Mesenteric fat pad (tissue), 1 donor: ENCODE data around the gene IFT80. TPM values are rescaled to one million over a fixed set of nuclear protein-coding genes. Genes with fewer than 3 reads are reported as not detected.

ENCODE experiments used
- DNase-seq: peaks from one replicate; pipeline ENCODE4 v3.0.0-alpha.2; 2020; ENCODE audit warnings: low spot score
- long read RNA-seq: library from polyadenylated mRNA; unstranded; transcript quantifications from one replicate; pipeline ENCODE4 v2.0.0, GENCODE V29; 2020
- total RNA-seq: library from RNA; stranded (reverse); fragmentation: NEBNext Ultra II Directional; extraction: Animal tissue kit (Norgen Biotek cat#: 25700); gene quantifications from one replicate; pipeline ENCODE4 v1.2.1, GENCODE V29; 2021
- donor health status: DM: yes; HTN: yes; CAD: no.

Gene IFT80
- total RNA-seq, result 11.1 TPM
- long read RNA-seq, full-length matches to known transcripts, result 1 of 2 reads
- long read RNA-seq, partial matches to known transcripts, result 0 of 2 reads
- long read RNA-seq, other reads (novel, unspliced or antisense), result 1 of 2 reads

GRCh38 chr3:160399125-160400029, at the start of gene IFT80, which contains the start of gene SMC4:
IFT80 (minus strand) TSS chr3:160399225; CDS start chr3:160384600, 14,625 bp downstream.
SMC4 (plus strand) TSS chr3:160399650; CDS start chr3:160400827, 1,177 bp downstream.
- peak; percentile 98 for DNase-seq

DNA sequence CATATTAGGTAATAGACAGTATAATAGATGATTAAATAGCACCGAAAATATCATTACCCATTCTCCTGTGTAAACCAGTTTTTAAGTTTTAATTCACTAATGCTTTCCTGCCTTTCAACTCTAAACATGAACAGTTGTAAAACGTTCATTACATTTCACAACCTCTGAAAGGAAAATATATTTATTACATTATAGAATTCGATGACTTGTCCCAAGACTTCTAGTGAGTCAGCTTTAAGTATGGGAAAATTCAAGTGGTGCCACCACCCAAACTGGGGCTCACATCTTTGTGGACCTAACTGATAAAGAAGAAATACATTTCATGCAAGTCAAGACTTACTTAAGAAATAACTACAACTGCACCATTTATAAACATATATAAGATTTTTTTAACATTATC, 48.5 kb upstream of the IFT80 start:
- DNase-seq, result no peak

- no peak for DNase-seq
Observed at GRCh38 chr3:160446522-160447056, 47.6 kb upstream of the IFT80 start.

GRCh38 chr3:160445854-160446253, 46.8 kb upstream of the IFT80 start:
- no peak for DNase-seq

DNA sequence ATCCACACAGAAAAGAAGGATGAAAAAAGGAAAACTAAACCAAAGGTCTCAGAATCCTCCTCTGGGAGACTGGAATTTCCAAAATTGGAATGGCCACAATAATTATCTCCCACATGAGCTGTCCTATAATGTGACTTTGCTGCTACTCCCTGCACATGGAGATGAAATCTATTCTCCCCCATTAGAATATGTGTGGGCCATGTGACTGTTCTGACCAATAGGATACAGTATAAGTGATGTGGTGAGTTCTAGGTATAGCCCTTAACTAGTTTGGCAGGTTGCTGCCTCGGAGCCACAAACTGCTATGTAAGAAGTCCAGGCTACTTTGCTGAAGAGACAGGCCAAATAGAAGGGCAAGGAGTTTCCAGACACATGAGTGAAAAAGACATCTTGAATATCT, 45.4 kb upstream of the IFT80 start:
- no peak for DNase-seq

DNA sequence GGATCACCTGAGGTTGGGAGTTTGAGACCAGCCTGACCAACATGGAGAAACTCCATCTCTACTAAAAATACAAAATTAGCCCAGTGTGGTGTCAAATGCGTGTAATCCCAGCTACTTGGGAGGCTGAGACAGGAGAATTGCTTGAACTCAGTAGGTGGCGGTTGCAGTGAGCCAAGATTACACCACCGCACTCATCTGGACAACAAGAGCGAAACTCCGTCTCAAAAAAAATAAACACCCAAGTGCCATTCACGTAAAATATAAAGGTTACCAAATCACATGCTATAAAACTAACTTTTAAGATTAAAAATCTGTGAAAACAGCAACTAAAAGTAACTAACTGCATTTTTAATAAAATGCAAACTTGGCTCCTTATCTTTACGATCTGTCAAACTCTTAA, 41.7 kb upstream of the IFT80 start:
- DNase-seq, result no peak

DNA sequence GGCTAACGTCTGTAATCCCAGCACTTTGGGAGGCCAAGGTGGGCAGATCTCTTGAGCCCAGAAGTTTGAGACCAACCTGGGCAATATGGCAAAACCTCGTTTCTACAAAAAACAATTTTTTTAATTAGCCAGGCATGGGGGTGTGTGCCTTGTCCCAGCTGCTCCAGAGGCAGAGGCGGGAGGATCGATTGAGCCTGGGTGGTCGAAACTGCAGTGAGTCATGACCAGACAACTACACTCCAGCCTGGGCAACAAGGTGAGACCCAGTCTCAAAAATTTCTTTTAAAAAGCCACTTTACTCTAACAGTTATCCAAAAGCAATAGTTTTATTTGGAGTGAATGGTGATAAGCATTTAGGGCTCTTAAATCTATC, 38.0 kb upstream of the IFT80 start:
- DNase-seq, result no peak

DNA sequence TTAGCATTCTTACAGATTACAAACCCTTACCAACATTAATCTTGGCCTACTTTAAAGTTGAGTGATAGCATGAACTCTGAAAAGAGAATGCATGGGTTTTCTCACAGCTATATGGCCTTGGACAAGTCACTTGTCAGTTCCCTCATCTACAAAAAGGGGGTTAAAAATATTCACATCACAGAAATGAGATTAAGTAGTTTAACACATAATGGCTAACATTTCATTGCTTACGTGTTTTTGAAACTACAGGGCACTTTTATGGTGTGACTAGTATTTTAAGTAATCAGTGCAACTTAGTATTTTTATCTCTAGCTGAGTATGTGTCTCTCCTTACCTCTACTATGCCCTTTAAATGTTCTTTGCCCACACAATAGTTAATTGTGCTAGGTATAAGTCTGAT, 36.7 kb upstream of the IFT80 start:
- no peak for DNase-seq

GRCh38 chr3:160435095-160435494, 36.1 kb upstream of the IFT80 start:
- no peak for DNase-seq

DNA sequence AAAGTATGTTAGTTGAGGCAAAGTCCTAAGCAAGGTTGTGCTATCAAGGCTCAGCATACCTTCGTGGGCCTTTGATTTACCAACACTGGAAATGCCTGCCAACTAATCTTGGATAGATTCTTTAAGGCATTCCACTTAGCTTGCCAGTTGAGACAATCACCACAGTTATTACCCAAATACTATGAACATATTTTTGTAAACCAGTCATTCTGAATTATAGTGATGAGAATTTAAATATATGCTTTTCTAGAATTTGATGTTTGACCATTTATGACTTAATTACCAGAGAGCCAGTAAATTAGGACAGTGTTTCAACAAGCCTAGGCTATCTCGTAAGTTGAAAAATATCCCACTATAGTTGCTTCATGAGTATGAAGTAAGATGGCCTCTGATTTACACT, 35.0 kb upstream of the IFT80 start:
- no peak for DNase-seq

- no peak for DNase-seq
Observed at GRCh38 chr3:160427832-160428424, 28.9 kb upstream of the IFT80 start.

DNA sequence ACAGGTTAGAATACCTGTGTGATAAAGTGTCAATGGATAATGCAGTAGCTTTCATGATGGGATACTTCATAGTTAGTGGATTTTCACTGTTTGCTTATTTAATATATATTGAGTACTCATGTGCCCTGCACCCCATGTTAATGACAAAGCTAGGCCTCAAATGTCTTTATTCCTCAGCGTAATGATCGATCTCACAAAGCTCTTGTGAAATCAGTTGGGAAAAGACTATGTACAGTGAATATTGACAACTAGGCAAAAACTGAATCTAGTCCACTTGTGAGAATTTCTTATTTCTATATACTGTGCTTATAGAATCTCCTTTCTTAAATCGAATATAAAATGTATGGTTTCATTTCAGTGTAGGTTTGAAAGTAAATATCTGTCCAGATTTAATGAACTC, 18.3 kb upstream of the IFT80 start:
- no peak for DNase-seq

DNA sequence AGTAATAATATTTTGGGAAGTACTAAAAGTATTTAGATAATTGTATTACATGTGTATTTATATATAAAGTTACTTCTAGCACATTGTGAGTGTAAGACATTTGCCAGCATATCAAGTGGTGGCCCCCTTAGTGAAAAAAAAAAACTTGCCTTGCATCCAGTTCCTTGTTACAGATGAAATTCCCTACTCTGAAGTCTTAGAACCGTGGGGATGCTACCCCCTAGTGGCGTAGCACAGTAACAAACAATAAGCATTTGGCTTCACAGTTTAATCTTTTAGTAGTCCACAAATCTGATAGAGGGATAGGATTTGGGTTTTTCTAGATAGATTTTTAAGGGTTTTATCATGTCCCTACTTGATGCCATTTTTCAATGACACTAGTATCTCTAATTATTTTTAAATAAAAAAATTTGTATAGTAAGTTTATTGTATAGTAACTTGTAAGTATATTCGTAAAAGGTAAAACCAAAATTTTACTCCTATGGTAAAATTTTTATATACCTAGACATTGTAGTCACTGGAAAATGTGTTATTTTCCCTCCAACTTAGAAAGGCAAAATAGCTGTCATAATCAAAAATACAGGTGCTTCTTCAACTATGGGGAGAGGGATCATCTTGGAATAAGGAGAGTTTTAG, 14.7 kb upstream of the IFT80 start:
- no peak for DNase-seq

DNA sequence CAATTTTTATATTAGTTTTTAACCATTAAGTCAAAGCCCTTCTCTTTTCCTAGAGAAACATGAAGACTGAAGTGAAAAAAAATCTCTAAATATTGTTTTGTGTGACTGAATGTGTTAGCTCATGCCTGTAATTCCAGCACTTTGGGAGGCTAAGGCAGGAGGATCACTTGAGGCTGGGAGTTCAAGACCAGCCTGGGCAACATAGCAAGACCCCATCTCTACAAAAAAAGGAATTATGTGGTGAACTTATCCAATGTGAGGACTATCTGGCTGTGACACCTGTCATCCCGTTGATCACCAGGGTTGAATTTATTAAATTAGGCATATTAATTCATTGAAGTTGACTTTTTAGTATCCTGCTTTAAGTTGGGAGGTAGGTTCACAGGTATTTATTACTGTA, 13.5 kb upstream of the IFT80 start:
- no peak for DNase-seq

- no peak for DNase-seq
Observed at GRCh38 chr3:160409812-160410610, 11.0 kb upstream of the IFT80 start.

DNA sequence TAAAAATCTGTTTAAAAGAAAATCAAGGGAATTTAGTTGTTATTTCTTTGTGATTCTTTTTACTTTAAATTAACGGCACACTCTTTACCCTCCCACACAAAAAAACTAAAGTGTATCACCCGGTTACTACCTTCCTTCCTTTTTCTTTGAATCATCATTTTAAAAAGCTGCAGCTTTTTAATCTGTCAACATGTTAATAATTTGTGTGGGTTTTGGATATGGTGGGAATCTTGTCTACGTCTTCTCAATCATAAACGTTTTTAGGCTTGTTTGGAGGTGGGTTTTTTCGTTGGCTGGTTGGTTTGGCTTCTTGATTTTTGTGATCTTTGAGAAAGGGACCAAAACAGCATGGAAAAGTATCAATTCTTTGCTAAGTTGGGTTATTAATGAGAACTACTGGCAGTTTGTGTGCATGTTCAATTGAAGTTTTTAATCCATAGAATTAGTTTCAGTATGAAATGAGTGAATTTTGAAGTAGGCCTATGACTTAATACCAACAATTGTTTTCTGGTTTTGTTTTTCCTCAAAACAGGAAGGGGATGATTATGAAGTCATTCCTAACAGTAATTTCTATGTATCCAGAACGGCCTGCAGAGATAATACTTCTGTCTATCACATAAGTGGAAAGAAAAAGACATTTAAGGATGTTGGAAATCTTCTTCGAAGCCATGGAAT, 4.9 kb upstream of the IFT80 start:
- no peak for DNase-seq

GRCh38 chr3:160403028-160403545, 4.1 kb upstream of the IFT80 start:
- DNase-seq, result no peak

- no peak for DNase-seq
Observed at GRCh38 chr3:160402221-160403027, 3.4 kb upstream of the IFT80 start.
